GM10248 (cell line): ENCODE measurements around the gene TEX35.

Experiments used
- CTCF ChIA-PET: fragments of 300-600 bp; sonication (Branson Sonifier 250); formaldehyde crosslinking; extraction: SDS; loops from one replicate; lab custom pipeline; 2021; ENCODE audit warnings: antibody characterized with exemption; lab: Yijun Ruan, JAX
- POLR2A ChIA-PET: fragments of 350-650 bp; sonication (Branson Sonifier 250); formaldehyde crosslinking; extraction: SDS; loops from one replicate; lab custom pipeline; 2020; ENCODE audit warnings: antibody characterized with exemption; lab: Yijun Ruan, JAX
- DNase-seq: peaks from one replicate; pipeline ENCODE4 v3.0.0; 2012; ENCODE audit errors: extremely low spot score
- TF ChIP-seq, protein P1 (sequence below): IDR thresholded peaks from 2 replicates; pipeline ENCODE4 v1.5.1; 2012; ENCODE audit warnings: mild to moderate bottlenecking, low read depth; ENCODE audit errors: extremely low read depth, missing control alignments, control extremely low read depth

TEX35 gene

DNA sequence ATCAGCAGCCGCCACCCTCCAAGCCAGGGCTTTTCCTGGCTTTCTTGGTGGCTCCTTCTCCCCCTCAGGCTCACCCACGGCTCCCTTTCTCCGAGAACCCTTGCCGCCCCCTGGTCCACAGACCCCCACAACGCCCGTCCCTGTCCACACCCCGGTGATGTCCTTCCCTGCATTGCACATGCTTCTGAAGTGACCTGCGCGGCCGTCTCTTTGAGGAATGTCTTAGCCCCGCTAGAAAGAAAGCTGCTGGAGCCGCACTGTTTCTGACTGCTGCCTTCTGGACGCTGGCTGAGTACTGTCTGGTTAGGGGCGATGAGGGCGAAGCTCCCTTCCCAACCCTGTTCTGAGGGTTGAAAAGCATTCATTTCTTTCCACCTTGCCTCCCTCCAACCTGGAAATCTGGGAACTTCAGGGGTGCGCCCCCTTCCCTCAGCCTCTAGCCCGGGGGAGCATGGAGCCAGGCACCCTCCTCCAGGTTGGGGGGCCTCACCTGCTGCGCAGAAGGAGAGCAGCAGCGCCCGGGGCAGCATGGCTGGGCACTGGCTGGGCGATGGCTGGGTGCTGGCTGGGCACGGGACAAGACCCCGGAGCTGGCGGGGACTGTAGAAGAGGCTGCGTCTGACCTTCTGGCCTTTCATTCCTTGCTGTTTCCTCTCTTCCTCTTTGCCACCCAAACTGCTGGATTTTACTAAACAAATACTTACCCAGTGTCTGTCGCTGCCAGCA lies 16.3 kb upstream of the TEX35 start, which contains the start of gene CLEC20A:
TSS of gene CLEC20A (minus strand) at position 555 of the 726 bp plus-strand sequence. CDS start at position 530, 25 bp downstream.
- no peak for DNase-seq
- ChIA-PET POLR2A (no interaction called here), CTCF (interaction anchor here (1.5 to 1.7 kb wide), 2 partner anchors 7 to 9 kb away, joined by 4 read pairs; no protein-coding TSS in a partner anchor)
- TF ChIP-seq, protein P1, sequence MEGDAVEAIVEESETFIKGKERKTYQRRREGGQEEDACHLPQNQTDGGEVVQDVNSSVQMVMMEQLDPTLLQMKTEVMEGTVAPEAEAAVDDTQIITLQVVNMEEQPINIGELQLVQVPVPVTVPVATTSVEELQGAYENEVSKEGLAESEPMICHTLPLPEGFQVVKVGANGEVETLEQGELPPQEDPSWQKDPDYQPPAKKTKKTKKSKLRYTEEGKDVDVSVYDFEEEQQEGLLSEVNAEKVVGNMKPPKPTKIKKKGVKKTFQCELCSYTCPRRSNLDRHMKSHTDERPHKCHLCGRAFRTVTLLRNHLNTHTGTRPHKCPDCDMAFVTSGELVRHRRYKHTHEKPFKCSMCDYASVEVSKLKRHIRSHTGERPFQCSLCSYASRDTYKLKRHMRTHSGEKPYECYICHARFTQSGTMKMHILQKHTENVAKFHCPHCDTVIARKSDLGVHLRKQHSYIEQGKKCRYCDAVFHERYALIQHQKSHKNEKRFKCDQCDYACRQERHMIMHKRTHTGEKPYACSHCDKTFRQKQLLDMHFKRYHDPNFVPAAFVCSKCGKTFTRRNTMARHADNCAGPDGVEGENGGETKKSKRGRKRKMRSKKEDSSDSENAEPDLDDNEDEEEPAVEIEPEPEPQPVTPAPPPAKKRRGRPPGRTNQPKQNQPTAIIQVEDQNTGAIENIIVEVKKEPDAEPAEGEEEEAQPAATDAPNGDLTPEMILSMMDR = no peak

DNA sequence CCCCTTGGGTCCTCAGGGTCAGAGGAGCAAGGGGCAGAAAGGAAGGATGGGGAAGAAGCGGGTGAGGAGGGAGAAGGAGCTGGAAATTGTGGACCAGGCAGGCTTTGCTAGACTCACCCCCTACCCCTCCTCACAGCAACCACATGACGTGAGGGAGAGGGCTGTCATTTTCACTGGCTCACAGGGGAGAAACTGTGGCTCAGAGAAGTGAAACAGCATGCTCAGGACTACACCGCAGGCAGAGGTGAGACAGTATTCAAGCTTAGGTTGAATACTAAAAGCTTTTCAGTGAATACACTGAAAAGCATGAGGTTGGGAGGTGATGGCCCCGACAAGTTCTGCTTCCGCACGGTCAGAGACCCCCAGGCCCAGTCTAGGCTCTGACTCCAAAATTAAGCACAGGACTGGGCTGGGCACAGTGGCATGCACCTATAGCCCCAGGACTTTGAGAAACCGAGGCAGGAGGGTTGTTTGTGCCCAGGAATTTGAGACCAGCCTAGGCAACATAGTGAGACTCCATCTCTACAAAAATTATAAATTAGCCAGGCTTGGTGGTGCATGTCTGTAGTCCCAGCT lies 14.9 kb upstream of the TEX35 start:
- POLR2A ChIA-PET = no interaction called here
- TF ChIP-seq, protein P1 = no peak
- CTCF ChIA-PET = no interaction called here
- DNase-seq = no peak

DNA sequence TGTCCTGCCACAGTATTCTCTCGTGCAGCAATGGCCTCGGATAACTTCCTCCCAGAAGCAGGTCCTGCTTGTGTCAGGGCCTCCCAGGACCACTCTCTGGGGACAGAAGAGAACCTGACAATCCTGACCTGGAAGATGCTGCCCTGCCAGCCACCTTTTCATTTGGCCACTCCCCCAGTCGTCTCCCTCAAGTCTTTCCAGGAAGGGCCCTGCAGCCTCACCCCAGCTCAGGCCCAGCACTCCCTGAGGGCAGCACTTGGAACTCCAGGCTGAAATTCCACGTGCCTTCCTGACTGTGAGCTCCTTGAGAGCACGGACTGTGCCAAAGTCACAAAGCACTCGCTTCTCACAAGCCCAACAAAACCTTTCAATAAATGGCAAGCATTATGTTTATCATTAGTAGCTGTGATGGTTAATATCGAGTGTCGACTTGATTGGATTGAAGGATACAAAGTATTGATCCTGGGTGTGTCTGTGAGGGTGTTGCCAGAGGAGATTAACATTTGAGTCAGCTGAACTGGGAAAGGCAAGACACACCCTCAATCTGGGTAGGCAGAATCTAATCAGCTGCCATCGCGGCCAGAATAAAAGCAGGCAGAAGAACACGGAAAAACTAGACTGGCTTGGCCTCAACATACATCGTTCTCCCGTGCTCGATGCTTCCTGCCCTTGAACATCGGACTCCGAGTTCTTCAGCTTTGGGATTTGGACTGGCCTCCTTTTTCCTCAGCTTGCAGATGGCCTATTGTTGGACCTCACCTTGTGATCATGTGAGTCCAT lies 13.8 kb upstream of the TEX35 start:
- POLR2A ChIA-PET = no interaction called here
- CTCF ChIA-PET = interaction anchor here (1.2 to 6.3 kb wide), 2 partner anchors 187 to 480 kb away, joined by 3 to 66 read pairs; no protein-coding TSS in a partner anchor
- DNase-seq = no peak
- TF ChIP-seq, protein P1 = no peak

DNA sequence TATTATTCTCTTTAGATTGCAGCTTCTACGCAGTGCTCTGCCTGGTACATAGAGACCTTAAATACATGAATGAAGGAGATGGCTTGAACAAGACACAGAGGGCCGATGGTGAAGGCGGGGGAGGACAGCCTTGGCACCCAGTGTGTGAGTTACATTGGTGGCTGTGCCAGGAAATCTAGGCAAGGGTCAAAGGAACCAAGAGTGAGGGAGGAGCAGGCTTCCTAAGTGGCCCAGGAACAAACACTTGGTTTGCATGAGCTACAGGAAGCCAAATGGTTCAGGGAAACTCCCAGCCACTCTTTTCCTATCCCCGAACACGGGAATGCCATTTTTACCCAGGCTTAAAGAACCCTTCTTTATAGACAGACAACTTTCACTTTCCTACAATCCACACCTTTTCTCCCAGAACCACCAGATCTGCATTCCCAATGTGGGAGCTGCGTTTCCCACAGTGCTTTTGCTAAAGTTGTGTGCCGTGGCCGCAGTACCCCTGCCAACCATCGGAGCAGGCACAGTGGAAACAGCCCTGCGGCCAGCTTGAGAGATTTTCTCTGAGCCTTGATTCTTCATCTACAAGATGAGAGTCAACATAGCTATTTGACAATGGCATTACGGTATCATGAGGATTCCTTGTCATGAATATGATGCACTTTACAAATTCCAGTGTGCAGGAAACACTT lies 12.7 kb upstream of the TEX35 start:
- POLR2A ChIA-PET = no interaction called here
- no peak for DNase-seq
- CTCF ChIA-PET = interaction anchor here (1.0 to 6.3 kb wide), 11 partner anchors 12 to 200 kb away, joined by 4 to 66 read pairs (median 11); partner anchors contain the start of gene TEX35
- TF ChIP-seq, protein P1 = no peak

DNA sequence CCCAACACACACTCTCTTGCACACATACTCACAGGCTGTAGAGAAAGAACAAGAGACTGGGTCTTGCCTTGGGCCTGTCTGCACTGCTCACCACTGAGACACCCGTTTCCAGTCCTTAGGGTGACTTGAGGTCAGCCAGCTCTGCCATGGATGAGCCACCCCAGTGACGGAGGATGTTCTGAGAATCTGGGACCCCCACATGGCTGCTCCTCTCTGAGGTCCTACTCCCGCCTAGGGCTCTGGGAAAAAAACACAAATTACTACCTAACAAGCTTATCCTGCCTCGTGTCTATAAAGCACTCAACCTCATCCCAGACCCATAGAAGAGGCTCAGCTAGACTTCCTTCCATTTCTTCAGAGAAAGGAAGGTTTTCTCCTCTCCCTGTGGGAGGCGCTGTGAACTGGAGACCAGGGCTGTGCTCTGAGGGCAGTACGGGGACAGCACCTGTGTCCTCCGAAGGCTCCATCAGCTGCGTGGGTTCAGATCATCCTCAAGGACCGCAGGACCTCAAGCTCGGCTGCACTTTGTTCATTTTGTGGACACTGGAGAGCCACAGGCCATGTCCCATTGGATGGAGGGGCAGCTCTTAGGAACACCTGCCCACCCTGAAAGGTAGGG lies 11.9 kb upstream of the TEX35 start:
- POLR2A ChIA-PET = no interaction called here
- DNase-seq = peak; percentile 8
- TF ChIP-seq, protein P1 = no peak
- CTCF ChIA-PET = interaction anchor here (0.7 to 6.3 kb wide), 28 partner anchors 9 to 502 kb away, joined by 3 to 66 read pairs (median 5); partner anchors contain the start of gene TEX35
